Measurements from ENCODE around the gene HTR7.
"Not testable (repeated sequence)": the region's sequence is repeated elsewhere in the genome, so short reads cannot be mapped to it uniquely, and the experiment has no call there.

Gene HTR7

DNA sequence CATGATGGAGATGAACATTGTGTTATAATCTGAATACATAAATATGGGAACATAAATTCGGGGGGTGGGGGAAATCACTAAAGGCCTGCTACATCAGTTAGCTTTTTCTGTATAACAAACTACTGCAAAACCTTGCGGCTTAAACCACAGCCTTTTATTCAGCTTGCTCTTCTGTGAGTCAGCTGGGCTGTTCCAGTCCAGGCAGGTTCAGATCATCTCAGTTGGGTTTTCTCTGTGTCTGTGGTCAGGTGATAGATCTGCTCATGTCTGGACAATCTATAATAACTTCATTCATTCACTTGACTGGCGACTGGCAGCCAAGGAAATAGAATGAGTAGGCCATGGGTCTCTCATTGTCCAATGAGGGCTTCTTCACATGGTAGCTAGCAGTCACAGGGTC is 23.5 kb downstream of the HTR7 start:
- H3K4me3 ChIP-seq (ENCODE audit: low read depth, low read length, poor library complexity, severe bottlenecking) = no peak overlapping the region
- H3F3A ChIP-seq (ENCODE audit: insufficient read depth, low read length) = no peaks in the 10 kb centered on the region
- H2AFZ ChIP-seq (ENCODE audit: low read length) = no peak overlapping the region
- no peaks in the 10 kb centered on the region for H4K20me1 ChIP-seq (ENCODE audit: insufficient read depth, low read length)
- no peak overlapping the region for H3K9ac ChIP-seq (ENCODE audit: low read length)
- no peaks in the 10 kb centered on the region for H3K9me2 ChIP-seq (ENCODE audit: low read depth, low read length)
- H3K79me2 ChIP-seq (ENCODE audit: insufficient read depth, low read length) = no peaks in the 10 kb centered on the region
- no peaks in the 10 kb centered on the region for H3K4me1 ChIP-seq (ENCODE audit: insufficient read depth, low read length, severe bottlenecking)
- no peak overlapping the region for H3K27ac ChIP-seq (ENCODE audit: low read depth, low read length, poor library complexity, severe bottlenecking)
- H3K27me3 ChIP-seq (ENCODE audit: insufficient read depth, low read length) = no peaks in the 10 kb centered on the region
- H3K36me3 ChIP-seq (ENCODE audit: insufficient read depth, low read length) = no peaks in the 10 kb centered on the region
- no peak for TF ChIP-seq EZH2 (IDR thresholded peaks at IDR 0.05; ENCODE audit: borderline replicate concordance, low read length)
- TF ChIP-seq, protein P1, sequence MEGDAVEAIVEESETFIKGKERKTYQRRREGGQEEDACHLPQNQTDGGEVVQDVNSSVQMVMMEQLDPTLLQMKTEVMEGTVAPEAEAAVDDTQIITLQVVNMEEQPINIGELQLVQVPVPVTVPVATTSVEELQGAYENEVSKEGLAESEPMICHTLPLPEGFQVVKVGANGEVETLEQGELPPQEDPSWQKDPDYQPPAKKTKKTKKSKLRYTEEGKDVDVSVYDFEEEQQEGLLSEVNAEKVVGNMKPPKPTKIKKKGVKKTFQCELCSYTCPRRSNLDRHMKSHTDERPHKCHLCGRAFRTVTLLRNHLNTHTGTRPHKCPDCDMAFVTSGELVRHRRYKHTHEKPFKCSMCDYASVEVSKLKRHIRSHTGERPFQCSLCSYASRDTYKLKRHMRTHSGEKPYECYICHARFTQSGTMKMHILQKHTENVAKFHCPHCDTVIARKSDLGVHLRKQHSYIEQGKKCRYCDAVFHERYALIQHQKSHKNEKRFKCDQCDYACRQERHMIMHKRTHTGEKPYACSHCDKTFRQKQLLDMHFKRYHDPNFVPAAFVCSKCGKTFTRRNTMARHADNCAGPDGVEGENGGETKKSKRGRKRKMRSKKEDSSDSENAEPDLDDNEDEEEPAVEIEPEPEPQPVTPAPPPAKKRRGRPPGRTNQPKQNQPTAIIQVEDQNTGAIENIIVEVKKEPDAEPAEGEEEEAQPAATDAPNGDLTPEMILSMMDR (IDR thresholded peaks at IDR 0.05; ENCODE audit: low read length) = no peak
- H3K4me2 ChIP-seq (ENCODE audit: low read length) = no peak overlapping the region
- no peaks in the 10 kb centered on the region for H3K9me3 ChIP-seq (ENCODE audit: low read length)

DNA sequence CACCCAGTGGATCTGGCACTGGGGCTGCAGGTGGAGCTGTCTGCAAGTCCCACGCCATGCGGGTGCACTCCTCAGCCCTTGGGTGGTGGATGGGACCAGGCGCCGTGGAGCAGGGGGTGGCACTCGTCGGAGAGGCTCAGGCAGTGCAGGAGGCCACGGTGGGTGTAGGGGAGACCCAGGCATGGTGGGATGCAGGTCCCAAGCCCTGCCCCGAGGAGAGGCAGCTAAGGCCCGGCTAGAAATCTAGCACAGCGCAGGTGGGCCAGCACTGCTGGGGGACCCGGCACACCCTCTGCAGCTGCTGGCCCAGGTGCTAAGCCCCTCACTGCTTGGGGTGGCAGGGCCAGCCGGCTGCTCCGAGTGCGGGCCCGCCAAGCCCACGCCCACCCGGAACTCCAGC is 25.7 kb downstream of the HTR7 start:
- Histone ChIP-seq H3K4me3 (ENCODE audit: low read depth, low read length, poor library complexity, severe bottlenecking) (no peak overlapping the region), H3K4me2 (ENCODE audit: low read length) (no peak overlapping the region), H3K27ac (ENCODE audit: low read depth, low read length, poor library complexity, severe bottlenecking) (no peak overlapping the region), H3K9me2 (ENCODE audit: low read depth, low read length) (no peaks in the 10 kb centered on the region), H3K79me2 (ENCODE audit: insufficient read depth, low read length) (no peaks in the 10 kb centered on the region), H3K27me3 (ENCODE audit: insufficient read depth, low read length) (no peaks in the 10 kb centered on the region), H3F3A (ENCODE audit: insufficient read depth, low read length) (no peaks in the 10 kb centered on the region), H4K20me1 (ENCODE audit: insufficient read depth, low read length) (no peaks in the 10 kb centered on the region), H3K9ac (ENCODE audit: low read length) (no peak overlapping the region), H3K9me3 (ENCODE audit: low read length) (no peaks in the 10 kb centered on the region), H3K4me1 (ENCODE audit: insufficient read depth, low read length, severe bottlenecking) (no peaks in the 10 kb centered on the region), H2AFZ (ENCODE audit: low read length) (no peak overlapping the region), H3K36me3 (ENCODE audit: insufficient read depth, low read length) (no peaks in the 10 kb centered on the region)
- TF ChIP-seq EZH2 (IDR thresholded peaks at IDR 0.05; ENCODE audit: borderline replicate concordance, low read length) = no peak
- TF ChIP-seq, protein P1 (IDR thresholded peaks at IDR 0.05; ENCODE audit: low read length) = no peak

GRCh38 chr10:90822508-90822907 is 35.3 kb downstream of the HTR7 start:
- Histone ChIP-seq H3K4me2 (ENCODE audit: low read length) (no peak overlapping the region), H3K4me1 (ENCODE audit: insufficient read depth, low read length, severe bottlenecking) (no peaks in the 10 kb centered on the region), H3F3A (ENCODE audit: insufficient read depth, low read length) (no peaks in the 10 kb centered on the region), H3K27me3 (ENCODE audit: insufficient read depth, low read length) (no peaks in the 10 kb centered on the region), H2AFZ (ENCODE audit: low read length) (no peak overlapping the region), H3K9ac (ENCODE audit: low read length) (no peak overlapping the region), H3K9me3 (ENCODE audit: low read length) (no peaks in the 10 kb centered on the region), H4K20me1 (ENCODE audit: insufficient read depth, low read length) (no peaks in the 10 kb centered on the region), H3K4me3 (ENCODE audit: low read depth, low read length, poor library complexity, severe bottlenecking) (no peak overlapping the region), H3K36me3 (ENCODE audit: insufficient read depth, low read length) (no peaks in the 10 kb centered on the region), H3K27ac (ENCODE audit: low read depth, low read length, poor library complexity, severe bottlenecking) (no peak overlapping the region), H3K9me2 (ENCODE audit: low read depth, low read length) (no peaks in the 10 kb centered on the region), H3K79me2 (ENCODE audit: insufficient read depth, low read length) (no peaks in the 10 kb centered on the region)
- no peak for TF ChIP-seq EZH2 (IDR thresholded peaks at IDR 0.05; ENCODE audit: borderline replicate concordance, low read length)
- TF ChIP-seq, protein P1 (IDR thresholded peaks at IDR 0.05; ENCODE audit: low read length) = no peak

- H3K4me2 ChIP-seq (ENCODE audit: low read length); H3K36me3 ChIP-seq (ENCODE audit: insufficient read depth, low read length); H3K9ac ChIP-seq (ENCODE audit: low read length); H3K4me1 ChIP-seq (ENCODE audit: insufficient read depth, low read length, severe bottlenecking); H3K9me3 ChIP-seq (ENCODE audit: low read length); H3F3A ChIP-seq (ENCODE audit: insufficient read depth, low read length); H3K9me2 ChIP-seq (ENCODE audit: low read depth, low read length); H3K27me3 ChIP-seq (ENCODE audit: insufficient read depth, low read length); H4K20me1 ChIP-seq (ENCODE audit: insufficient read depth, low read length); H3K4me3 ChIP-seq (ENCODE audit: low read depth, low read length, poor library complexity, severe bottlenecking); H3K79me2 ChIP-seq (ENCODE audit: insufficient read depth, low read length); H3K27ac ChIP-seq (ENCODE audit: low read depth, low read length, poor library complexity, severe bottlenecking); H2AFZ ChIP-seq (ENCODE audit: low read length): not testable (repeated sequence)
These were observed 36.0 kb downstream of the HTR7 start for GRCh38 chr10:90821864-90822263.

Measured in OCI-LY1 (cell line).